Activated B cell treated with CpG ODN at 0.5 μM for 24 hours (primary cell): ENCODE measurements around the gene MAD1L1. TPM values are rescaled to one million over a fixed set of nuclear protein-coding genes. Genes with fewer than 3 reads are reported as not detected.

Experiments
- ATAC-seq: fragments of 200-7000 bp; cut with Tn5 transposase; one replicate; pipeline ENCODE4 v1.10.0; 2021; ENCODE audit warnings: low read depth, mild to moderate bottlenecking, moderate library complexity
- CTCF ChIA-PET: fragments of 350-600 bp; sonication (Branson Sonifier 250); formaldehyde crosslinking; loops from one replicate; lab custom pipeline; 2021; ENCODE audit warnings: antibody characterized with exemption; lab: Charles Lee
- POLR2A ChIA-PET: fragments of 350-600 bp; sonication (Branson Sonifier 250); formaldehyde crosslinking; loops from one replicate; lab custom pipeline; 2021; ENCODE audit warnings: antibody characterized with exemption; lab: Charles Lee
- DNase-seq: peaks from one replicate; pipeline ENCODE4 v3.0.0; 2022
- H3K27ac Mint-ChIP-seq: one replicate; pipeline ENCODE4 v1.8.0; 2020; ENCODE audit warnings: mixed read lengths
- H3K27me3 Mint-ChIP-seq: one replicate; pipeline ENCODE4 v1.8.0; 2021; ENCODE audit warnings: mixed read lengths
- H3K36me3 Mint-ChIP-seq: one replicate; pipeline ENCODE4 v1.8.0; 2021; ENCODE audit warnings: low read depth, mixed read lengths
- H3K4me1 Mint-ChIP-seq: one replicate; pipeline ENCODE4 v1.8.0; 2021; ENCODE audit warnings: mixed read lengths
- H3K4me3 Mint-ChIP-seq: one replicate; pipeline ENCODE4 v1.8.0; 2020; ENCODE audit warnings: mild to moderate bottlenecking, mixed read lengths
- H3K9me3 Mint-ChIP-seq: one replicate; pipeline ENCODE4 v1.8.0; 2020; ENCODE audit warnings: mixed read lengths
- CTCF ChIP-seq: fragments of 200-600 bp; IDR thresholded peaks from one replicate; pipeline ENCODE4 v1.8.0; 2022; ENCODE audit warnings: antibody characterized with exemption, mild to moderate bottlenecking
- intact Hi-C: fragments of 100-400 bp; cut with micrococcal nuclease; formaldehyde crosslinking; loops from one replicate; pipeline ENCODE4 v1.15.1; 2024
- total RNA-seq: library from RNA; stranded (reverse); gene quantifications from 2 replicates; pipeline ENCODE4 v1.2.3, GENCODE V29; 2022

Gene MAD1L1
- total RNA-seq, 1 donor from 2014 or later = 54.6 TPM

DNA sequence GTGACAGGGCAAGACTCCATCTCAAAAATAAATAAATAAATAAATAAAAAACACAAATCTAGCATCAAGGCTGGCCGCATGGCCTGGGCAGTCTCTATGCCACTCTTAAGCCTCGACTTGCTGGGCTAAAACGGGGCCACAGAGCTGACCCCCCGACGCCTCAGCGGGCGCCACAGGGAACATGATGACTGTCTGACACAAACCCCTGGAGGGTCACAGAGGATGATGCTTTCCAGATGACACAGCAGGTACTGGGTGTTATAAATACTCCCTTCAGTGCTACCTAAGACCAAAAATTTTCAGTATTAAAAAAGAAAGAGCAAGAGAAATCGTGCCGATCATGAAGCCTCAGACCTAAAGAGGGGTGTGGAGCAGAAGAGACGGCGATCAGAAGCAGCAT is 176.8 kb downstream of the MAD1L1 start:
- POLR2A ChIA-PET = no interaction called here

DNA sequence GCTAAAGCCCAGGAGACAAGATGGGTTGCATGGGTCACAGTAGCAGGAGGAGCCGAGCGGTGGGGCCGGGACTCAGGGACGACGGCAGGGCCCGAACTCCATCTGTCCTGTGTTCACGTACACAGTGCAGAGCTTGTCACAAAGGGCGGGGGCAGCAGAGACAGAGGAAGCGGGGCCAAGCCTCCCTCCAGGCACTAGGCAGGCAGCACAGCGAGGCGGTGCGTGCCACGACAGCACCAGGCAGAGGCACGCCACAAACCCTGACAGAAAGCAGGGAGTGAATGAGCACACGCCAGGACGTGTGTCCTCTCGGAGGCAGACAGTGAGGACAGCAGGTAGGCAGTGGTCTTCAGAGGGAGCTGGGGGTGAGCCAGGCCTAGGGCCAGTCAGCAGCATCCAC is 177.8 kb downstream of the MAD1L1 start:
- H3K36me3 Mint-ChIP-seq = peaks cover 14% of the 10 kb centered on the region

More for the DNA sequence above, 176.8 kb downstream of the MAD1L1 start:
- Mint-ChIP-seq H3K27ac (no peak overlapping the region), H3K36me3 (peaks cover 21% of the 10 kb centered on the region), H3K4me3 (no peak overlapping the region), H3K9me3 (peaks cover 2% of the 10 kb centered on the region), H3K4me1 (peaks cover 5% of the 10 kb centered on the region), H3K27me3 (no peaks in the 10 kb centered on the region)
- no peak for TF ChIP-seq CTCF
- CTCF ChIA-PET = no interaction called here
- DNase-seq (no peak), ATAC-seq (no peak)
- intact Hi-C loops = no loop called here

GRCh38 chr7:2053395-2053794 is 179.3 kb downstream of the MAD1L1 start:
- intact Hi-C loops = no loop called here
- no peak for DNase-seq
- ATAC-seq = no peak
- no peaks in the 10 kb centered on the region for H3K27me3 Mint-ChIP-seq
- no peaks in the 10 kb centered on the region for H3K9me3 Mint-ChIP-seq
- H3K36me3 Mint-ChIP-seq = peaks cover 18% of the 10 kb centered on the region
- no peak overlapping the region for H3K27ac Mint-ChIP-seq
- ChIA-PET POLR2A (interaction anchor here (0.6 kb wide), 1 partner anchor 8 kb away, joined by 4 read pairs; no protein-coding TSS in a partner anchor), CTCF (no interaction called here)
- no peak overlapping the region for H3K4me3 Mint-ChIP-seq
- TF ChIP-seq CTCF = no peak
- H3K4me1 Mint-ChIP-seq = peaks cover 12% of the 10 kb centered on the region

More for the DNA sequence above, 177.8 kb downstream of the MAD1L1 start:
- no peak for TF ChIP-seq CTCF
- intact Hi-C loops = no loop called here
- H3K4me3 Mint-ChIP-seq = no peak overlapping the region
- DNase-seq (no peak), ATAC-seq (no peak)
- ChIA-PET CTCF (no interaction called here), POLR2A (no interaction called here)
- peaks cover 5% of the 10 kb centered on the region for H3K4me1 Mint-ChIP-seq
- H3K27me3 Mint-ChIP-seq = no peaks in the 10 kb centered on the region
- H3K9me3 Mint-ChIP-seq = no peaks in the 10 kb centered on the region
- no peak overlapping the region for H3K27ac Mint-ChIP-seq

GRCh38 chr7:2052657-2053048 is 180.1 kb downstream of the MAD1L1 start:
- intact Hi-C loops = no loop called here
- Mint-ChIP-seq H3K9me3 (no peaks in the 10 kb centered on the region), H3K4me1 (peaks cover 18% of the 10 kb centered on the region), H3K27me3 (no peaks in the 10 kb centered on the region), H3K4me3 (no peak overlapping the region), H3K27ac (no peak overlapping the region), H3K36me3 (peaks cover 18% of the 10 kb centered on the region)
- DNase-seq (no peak), ATAC-seq (no peak)
- no peak for TF ChIP-seq CTCF
- ChIA-PET CTCF (no interaction called here), POLR2A (interaction anchor here (1.0 kb wide), 1 partner anchor 15 kb away, joined by 6 read pairs; no protein-coding TSS in a partner anchor)

DNA sequence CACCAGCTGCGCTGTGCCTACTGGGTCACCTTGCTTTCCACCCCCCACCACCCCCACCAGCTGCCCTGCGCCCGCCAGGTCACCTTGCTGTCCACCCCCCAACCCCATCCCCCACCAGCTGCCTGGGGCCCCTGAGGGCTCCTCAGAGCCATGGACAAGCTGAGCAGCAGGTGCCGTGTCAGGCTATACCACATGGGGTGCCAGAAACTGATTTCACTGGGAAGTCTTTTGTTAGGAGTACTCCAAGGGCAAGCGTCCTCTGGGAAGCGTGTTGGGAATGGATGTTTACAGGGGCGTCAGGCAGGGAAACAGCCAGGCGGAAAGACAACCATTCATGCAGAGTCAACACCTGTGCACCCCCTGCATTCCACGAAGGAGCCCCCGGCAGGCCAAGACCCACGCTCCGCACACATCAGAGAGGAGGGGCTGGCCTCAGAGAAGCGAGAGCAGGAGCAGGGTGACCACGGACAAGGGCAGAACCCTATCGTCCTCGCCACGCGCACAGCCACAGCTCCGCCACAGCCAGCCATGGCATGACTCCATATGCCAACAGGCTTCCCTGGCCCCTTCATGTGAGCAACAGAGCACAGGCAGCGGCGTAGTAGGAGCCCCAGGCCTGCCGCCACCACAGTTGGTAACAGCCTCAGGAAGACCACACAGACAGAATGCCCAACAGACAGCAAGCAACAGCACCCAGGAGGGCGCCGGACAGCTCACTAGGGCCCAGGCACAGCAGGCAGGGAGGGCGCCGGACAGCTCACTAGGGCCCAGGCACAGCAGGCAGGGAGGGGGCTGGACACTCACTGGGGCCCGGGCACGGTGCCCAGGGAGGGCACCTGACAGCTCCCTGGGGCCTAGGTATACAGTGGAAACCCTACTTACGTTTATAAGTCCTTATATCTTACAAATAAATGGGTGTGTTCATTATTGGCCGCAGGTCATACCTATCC is 180.8 kb downstream of the MAD1L1 start:
- intact Hi-C loops = no loop called here
- no peak for TF ChIP-seq CTCF
- no peak for DNase-seq
- Mint-ChIP-seq H3K9me3 (no peaks in the 10 kb centered on the region), H3K27ac (no peak overlapping the region), H3K36me3 (peaks cover 18% of the 10 kb centered on the region), H3K4me3 (no peak overlapping the region), H3K4me1 (peaks cover 25% of the 10 kb centered on the region), H3K27me3 (no peaks in the 10 kb centered on the region)
- POLR2A ChIA-PET = interaction anchor here (0.6 to 1.0 kb wide), 3 partner anchors 12 to 1168 kb away, joined by 3 to 6 read pairs (median 4); no protein-coding TSS in a partner anchor
- no peak for ATAC-seq
- CTCF ChIA-PET = no interaction called here
